GM10266 (cell line): ENCODE measurements around the gene EFEMP2.

Experiments used
- DNase-seq: peaks from one replicate; pipeline ENCODE4 v3.0.0; 2012; ENCODE audit errors: extremely low spot score
- CTCF ChIP-seq: IDR thresholded peaks from 2 replicates; pipeline ENCODE4 v1.5.1; 2012; ENCODE audit warnings: mild to moderate bottlenecking, low read depth; ENCODE audit not compliant: control insufficient read depth, insufficient read depth; ENCODE audit errors: missing control alignments

EFEMP2 gene

GRCh38 chr11:65887723-65888162 is 15.1 kb upstream of the EFEMP2 start:
- no peak for TF ChIP-seq CTCF
- no peak for DNase-seq

- no peak for TF ChIP-seq CTCF
- no peak for DNase-seq
These were observed 14.5 kb upstream of the EFEMP2 start for GRCh38 chr11:65886826-65887722.

GRCh38 chr11:65885808-65886536 is 13.4 kb upstream of the EFEMP2 start:
- no peak for TF ChIP-seq CTCF
- no peak for DNase-seq

GRCh38 chr11:65885231-65885630 is 12.6 kb upstream of the EFEMP2 start:
- TF ChIP-seq CTCF: no peak
- no peak for DNase-seq

- DNase-seq: peak; percentile 85
- peak; percentile 100 for TF ChIP-seq CTCF
These were observed 12.1 kb upstream of the EFEMP2 start for GRCh38 chr11:65884716-65885092.

GRCh38 chr11:65883786-65884715 is 11.5 kb upstream of the EFEMP2 start:
- no peak for TF ChIP-seq CTCF
- no peak for DNase-seq
